H9 (cell line): ENCODE results near the gene FAM124A. TPM values are rescaled to one million over a fixed set of nuclear protein-coding genes. Genes with fewer than 3 reads are reported as not detected.

Experiments used
- DNase-seq: peaks from one replicate; pipeline ENCODE4 v3.0.0-alpha.2; 2017
- H2AFZ ChIP-seq: one replicate; pipeline ENCODE4 v1.6.1; 2013; ENCODE audit warnings: mild to moderate bottlenecking, low read length, control low read depth, moderate library complexity
- H2AK5ac ChIP-seq: 2 replicates; pipeline ENCODE4 v1.6.1; 2013; ENCODE audit warnings: low read length, control low read depth, mixed read lengths; ENCODE audit not compliant: insufficient read length
- H2BK120ac ChIP-seq: one replicate; pipeline ENCODE4 v1.6.1; 2013; ENCODE audit warnings: low read depth, mild to moderate bottlenecking, low read length, control low read depth, inconsistent platforms; ENCODE audit not compliant: poor library complexity, severe bottlenecking
- H2BK12ac ChIP-seq: 2 replicates; pipeline ENCODE4 v1.6.1; 2013; ENCODE audit warnings: low read length, control low read depth, mixed read lengths, low read depth; ENCODE audit not compliant: insufficient read length
- H2BK15ac ChIP-seq: 2 replicates; pipeline ENCODE4 v1.6.1; 2013; ENCODE audit warnings: low read depth, low read length, control low read depth
- H2BK20ac ChIP-seq: one replicate; pipeline ENCODE4 v1.6.1; 2013; ENCODE audit warnings: low read depth, mild to moderate bottlenecking, low read length, control low read depth, inconsistent platforms; ENCODE audit not compliant: poor library complexity, severe bottlenecking
- H2BK5ac ChIP-seq: 2 replicates; pipeline ENCODE4 v1.6.1; 2013; ENCODE audit warnings: low read length, control low read depth, mixed read lengths; ENCODE audit not compliant: insufficient read length
- H3K14ac ChIP-seq: 2 replicates; pipeline ENCODE4 v1.6.1; 2013; ENCODE audit warnings: low read length, control low read depth; ENCODE audit not compliant: insufficient read depth
- H3K18ac ChIP-seq: 2 replicates; pipeline ENCODE4 v1.6.1; 2013; ENCODE audit warnings: low read depth, mild to moderate bottlenecking, mixed read lengths, low read length, control low read depth; ENCODE audit not compliant: insufficient read length
- H3K23ac ChIP-seq: 2 replicates; pipeline ENCODE4 v1.6.1; 2013; ENCODE audit warnings: low read length, control low read depth, mixed read lengths, low read depth; ENCODE audit not compliant: insufficient read length
- H3K23me2 ChIP-seq: 2 replicates; pipeline ENCODE4 v1.6.1; 2013; ENCODE audit warnings: low read depth, mild to moderate bottlenecking, mixed read lengths, low read length, control low read depth; ENCODE audit not compliant: insufficient read length, poor library complexity, severe bottlenecking
- H3K27ac ChIP-seq: 2 replicates; pipeline ENCODE4 v1.5.1; 2013; ENCODE audit warnings: low read length, control low read depth, mixed read lengths, low read depth; ENCODE audit not compliant: insufficient read length
- H3K27me3 ChIP-seq: 2 replicates; pipeline ENCODE4 v1.6.1; 2013; ENCODE audit warnings: low read length, control low read depth, inconsistent platforms; ENCODE audit not compliant: insufficient read depth
- H3K4ac ChIP-seq: 2 replicates; pipeline ENCODE4 v1.6.1; 2013; ENCODE audit warnings: low read depth, mild to moderate bottlenecking, control low read depth, inconsistent platforms, low read length, moderate library complexity
- H3K4me1 ChIP-seq: 2 replicates; pipeline ENCODE4 v1.6.1; 2013; ENCODE audit warnings: low read length, control low read depth, inconsistent platforms; ENCODE audit not compliant: insufficient read depth
- H3K4me2 ChIP-seq: 2 replicates; pipeline ENCODE4 v1.6.1; 2013; ENCODE audit warnings: low read length, control low read depth, mixed read lengths; ENCODE audit not compliant: insufficient read length, insufficient read depth
- H3K56ac ChIP-seq: 2 replicates; pipeline ENCODE4 v1.6.1; 2013; ENCODE audit warnings: low read depth, mild to moderate bottlenecking, mixed read lengths, low read length, control low read depth; ENCODE audit not compliant: insufficient read length
- H3K79me1 ChIP-seq: 2 replicates; pipeline ENCODE4 v1.6.1; 2013; ENCODE audit warnings: low read depth, mild to moderate bottlenecking, moderate library complexity, low read length, control low read depth, inconsistent platforms; ENCODE audit not compliant: insufficient read depth, poor library complexity, severe bottlenecking
- H3K79me2 ChIP-seq: 2 replicates; pipeline ENCODE4 v1.6.1; 2013; ENCODE audit warnings: low read length, control low read depth, inconsistent platforms; ENCODE audit not compliant: insufficient read depth
- H3K9ac ChIP-seq: 2 replicates; pipeline ENCODE4 v1.6.1; 2013; ENCODE audit warnings: low read length, control low read depth, mixed read lengths; ENCODE audit not compliant: insufficient read length; ENCODE audit errors: extremely low read depth
- H3K9me3 ChIP-seq: one replicate; pipeline ENCODE4 v1.6.1; 2013; ENCODE audit warnings: low read depth, low read length, inconsistent platforms; ENCODE audit not compliant: control insufficient read depth
- H3T11ph ChIP-seq: one replicate; pipeline ENCODE4 v1.6.1; 2013; ENCODE audit warnings: mild to moderate bottlenecking, low read length, control low read depth, inconsistent platforms
- H4K20me1 ChIP-seq: one replicate; pipeline ENCODE4 v1.6.1; 2013; ENCODE audit not compliant: control insufficient read depth, insufficient read length, insufficient read depth
- H4K5ac ChIP-seq: 2 replicates; pipeline ENCODE4 v1.6.1; 2013; ENCODE audit warnings: low read depth, mild to moderate bottlenecking, mixed read lengths, low read length, control low read depth; ENCODE audit not compliant: insufficient read length
- H4K8ac ChIP-seq: replicated peaks from 2 replicates; pipeline ENCODE4 v1.6.1; 2013; ENCODE audit warnings: low read length, control low read depth, mixed read lengths, low read depth; ENCODE audit not compliant: insufficient read length
- H4K91ac ChIP-seq: 2 replicates; pipeline ENCODE4 v1.6.1; 2013; ENCODE audit warnings: low read depth, mild to moderate bottlenecking, moderate library complexity, mixed read lengths, low read length, control low read depth; ENCODE audit not compliant: insufficient read length
- H3K27ac Mint-ChIP-seq, 3 experiments: 2 replicates in 2 of 3; 3 replicates in 1 of 3; pipeline ENCODE4 v1.8.0; 2020 to 2021; ENCODE audit warnings: mixed read lengths in 3 of 3, mild to moderate bottlenecking in 1 of 3, moderate library complexity in 1 of 3
- H3K27me3 Mint-ChIP-seq: 2 replicates; pipeline ENCODE4 v1.8.0; 2021; ENCODE audit warnings: low read depth, mild to moderate bottlenecking, moderate library complexity, mixed read lengths
- H3K36me3 Mint-ChIP-seq, 3 experiments: 2 replicates in 2 of 3; 3 replicates in 1 of 3; pipeline ENCODE4 v1.8.0; 2020 to 2021; ENCODE audit warnings: low read depth in 3 of 3, mixed read lengths in 3 of 3; ENCODE audit not compliant: insufficient read depth in 1 of 3
- H3K4me1 Mint-ChIP-seq, 2 experiments: 2 replicates each; pipeline ENCODE4 v1.8.0; 2020; ENCODE audit warnings: mixed read lengths in 2 of 2
- H3K4me3 Mint-ChIP-seq, 2 experiments: 2 replicates in 1 of 2; 3 replicates in 1 of 2; pipeline ENCODE4 v1.8.0; 2020 to 2021; ENCODE audit warnings: mild to moderate bottlenecking in 2 of 2, mixed read lengths in 2 of 2, moderate library complexity in 1 of 2
- H3K9me3 Mint-ChIP-seq, 2 experiments: 2 replicates in 1 of 2; 3 replicates in 1 of 2; pipeline ENCODE4 v1.8.0; 2020; ENCODE audit warnings: mild to moderate bottlenecking in 2 of 2, mixed read lengths in 2 of 2, moderate library complexity in 1 of 2
- CTCF ChIP-seq: fragments of 200-600 bp; sonication (generic); conservative IDR thresholded peaks from 3 replicates; pipeline ENCODE4 v1.8.0; 2021; ENCODE audit warnings: antibody characterized with exemption, mild to moderate bottlenecking
- WGBS: extraction: QIAGEN DNeasy Blood & Tissue Kit; methylation state at CpG from one replicate; pipeline ENCODE4 v1.1.7; 2013; ENCODE audit warnings: missing lambda C conversion rate, low lambda C conversion rate, mixed read lengths; ENCODE audit not compliant: insufficient read length; ENCODE audit errors: extremely low coverage; 5-methylcytosine and 5-hydroxymethylcytosine counted together
- total RNA-seq: library from RNA; stranded (reverse); gene quantifications from 2 replicates; pipeline ENCODE4 v1.2.1, GENCODE V29; 2021

Gene FAM124A
- total RNA-seq, 1 experiment from 2014 or later: 41.9 TPM

- no peaks in the 10 kb centered on the region for H3K23me2 ChIP-seq
- Mint-ChIP-seq H3K36me3 (no peaks in the 10 kb centered on the region), H3K27me3 (no peaks in the 10 kb centered on the region), H3K9me3 (no peaks in the 10 kb centered on the region), H3K4me3 (no peak overlapping the region), H3K4me1 (peaks cover 19 to 34% of the 10 kb centered on the region in 2 experiments), H3K27ac (no peak overlapping the region)
- DNase-seq: no peak
- H3K27ac ChIP-seq: no peak overlapping the region
- H3K9ac ChIP-seq: no peak overlapping the region
- no peak overlapping the region for H2BK15ac ChIP-seq
- H3K4ac ChIP-seq: no peak overlapping the region
- H3K27me3 ChIP-seq: no peaks in the 10 kb centered on the region
- H4K5ac ChIP-seq: no peak overlapping the region
- no peak overlapping the region for H3K4me2 ChIP-seq
- H2AFZ ChIP-seq: no peak overlapping the region
- H3K79me1 ChIP-seq: no peaks in the 10 kb centered on the region
- H2AK5ac ChIP-seq: no peak overlapping the region
- H2BK5ac ChIP-seq: no peak overlapping the region
- no peak overlapping the region for H4K8ac ChIP-seq
- no peak overlapping the region for H3K14ac ChIP-seq
- H3K79me2 ChIP-seq: no peaks in the 10 kb centered on the region
- no peak overlapping the region for H2BK20ac ChIP-seq
- WGBS: no CpG with 5 or more reads among the region's 3 CpGs
- H3K23ac ChIP-seq: no peak overlapping the region
- no peak overlapping the region for H3K56ac ChIP-seq
- no peak for TF ChIP-seq CTCF
- H3T11ph ChIP-seq: no peak overlapping the region
- no peak overlapping the region for H4K91ac ChIP-seq
- no peaks in the 10 kb centered on the region for H4K20me1 ChIP-seq
- H3K18ac ChIP-seq: no peak overlapping the region
- no peaks in the 10 kb centered on the region for H3K9me3 ChIP-seq
- H2BK12ac ChIP-seq: no peak overlapping the region
- H3K4me1 ChIP-seq: no peaks in the 10 kb centered on the region; the same call in 1 of the 2 replicates
- H2BK120ac ChIP-seq: no peak overlapping the region
Observed at GRCh38 chr13:51330791-51331190, 108.6 kb downstream of the FAM124A start.
